ENCODE data around the gene SULT4A1.

- TF ChIP-seq CTCF (IDR thresholded peaks at IDR 0.05) (no peak), EZH2 (IDR thresholded peaks at IDR 0.05; ENCODE audit: borderline replicate concordance, insufficient read depth, low read depth, low read length, poor library complexity, severe bottlenecking) (no peak)
These were observed 43.4 kb upstream of the SULT4A1 start for GRCh38 chr22:43905681-43906080.

Measured in B cell (primary cell).